ENCODE results near the gene CYP19A1. TPM values are rescaled to one million over a fixed set of nuclear protein-coding genes. Genes with fewer than 3 reads are reported as not detected.

The CYP19A1 gene
- total and polyA plus RNA-seq, 9 of the 15 experiments (the other 6 are each of a cell fraction or from before 2014, with no cell fraction given), result 0.16 to 0.63 (median 0.47) TPM; not detected in 3

- no peak for TF ChIP-seq CHD7 (IDR thresholded peaks at IDR 0.05; ENCODE audit: low read depth, low read length)
- no peak for TF ChIP-seq FOXP1 (CRISPR knock-in tag; IDR thresholded peaks at IDR 0.05)
- peak; percentile 62; the same call in 1 of the 2 replicates for TF ChIP-seq ZNF175 (CRISPR knock-in tag; IDR thresholded peaks at IDR 0.05; ENCODE audit: low read depth)
- TF ChIP-seq ZFP36 (IDR thresholded peaks at IDR 0.05; ENCODE audit: low read depth, low read length, partially characterized antibody), result peak; percentile 54
- TF ChIP-seq TAF9B (IDR thresholded peaks at IDR 0.05; ENCODE audit: partially characterized antibody), result no peak
- TF ChIP-seq PCBP2 (IDR thresholded peaks at IDR 0.05; ENCODE audit: low read depth, low read length, poor library complexity, severe bottlenecking), result no peak
- no peak for TF ChIP-seq SIN3A (IDR thresholded peaks at IDR 0.05; ENCODE audit: borderline replicate concordance in 2 of 2, control insufficient read depth in 1 of 2, low read depth in 2 of 2, low read length in 2 of 2)
- no peak for TF ChIP-seq FOXJ3 (CRISPR knock-in tag; IDR thresholded peaks at IDR 0.05)
- TF ChIP-seq ATF3 (IDR thresholded peaks at IDR 0.05), result 0 out of 2 replicates have a peak, but pooled peaks have one; percentile 19
- TF ChIP-seq ATF3 (CRISPR knock-in tag; conservative IDR thresholded peaks at IDR 0.05), result no peak
- peak in 1 of 2 experiments; percentile 33; a peak in 1 of 4 replicates for TF ChIP-seq TRIM24 (IDR thresholded peaks at IDR 0.05)
- TF ChIP-seq MYC (IDR thresholded peaks at IDR 0.05; ENCODE audit: low read depth, low read length), result no peak
- no peak for TF ChIP-seq MYC (CRISPR knock-in tag; IDR thresholded peaks at IDR 0.05; ENCODE audit: borderline replicate concordance, low read depth)
These were observed 15.6 kb downstream of the CYP19A1 start (continued) for GRCh38 chr15:51322621-51323296.

All from K562 (cell line).